K562 (cell line): ENCODE measurements around the gene EPOP. TPM values are rescaled to one million over a fixed set of nuclear protein-coding genes. Genes with fewer than 3 reads are reported as not detected.

Experiments used
- ASH1L ChIP-seq: fragments of 450-650 bp; IDR thresholded peaks from 2 replicates; pipeline ENCODE4 v1.6.1; 2018; ENCODE audit warnings: borderline replicate concordance, mild to moderate bottlenecking, low read depth; ENCODE audit not compliant: partially characterized antibody
- CXXC5 ChIP-seq: fragments of 250-450 bp; sonication (Bioruptor Pico); IDR thresholded peaks from 2 replicates; pipeline ENCODE4 v1.8.0; 2022; ENCODE audit warnings: inconsistent platforms, mild to moderate bottlenecking, moderate library complexity
- EZH2 ChIP-seq: IDR thresholded peaks from 2 replicates; pipeline ENCODE4 v1.6.1; 2012; ENCODE audit warnings: low read depth, mild to moderate bottlenecking, inconsistent platforms, low read length, borderline replicate concordance
- HDAC3 ChIP-seq: fragments of 450-650 bp; IDR thresholded peaks from 2 replicates; pipeline ENCODE4 v1.6.1; 2018; ENCODE audit warnings: borderline replicate concordance, mild to moderate bottlenecking, moderate library complexity; ENCODE audit not compliant: partially characterized antibody
- HDAC8 ChIP-seq: fragments of 450-650 bp; IDR thresholded peaks from 2 replicates; pipeline ENCODE4 v1.6.1; 2016; ENCODE audit warnings: mild to moderate bottlenecking, missing genetic modification characterization, moderate library complexity, missing compliant biosample characterization
- HDGF ChIP-seq: fragments of 450-650 bp; IDR thresholded peaks from 2 replicates; pipeline ENCODE4 v1.6.1; 2016
- IFI16 ChIP-seq: fragments of 250-450 bp; sonication (Bioruptor Pico); IDR thresholded peaks from 2 replicates; pipeline ENCODE4 v2.1.2; 2022; ENCODE audit warnings: mild to moderate bottlenecking, inconsistent platforms
- MECOM ChIP-seq: fragments of 250-450 bp; sonication (Bioruptor Pico); IDR thresholded peaks from 2 replicates; pipeline ENCODE4 v1.8.0; 2022; ENCODE audit warnings: inconsistent platforms
- NCOA4 ChIP-seq: fragments of 450-650 bp; IDR thresholded peaks from 2 replicates; pipeline ENCODE4 v1.6.1; 2018; ENCODE audit warnings: mild to moderate bottlenecking; ENCODE audit not compliant: partially characterized antibody
- PHB ChIP-seq: fragments of 250-450 bp; sonication (Bioruptor Pico); IDR thresholded peaks from 2 replicates; pipeline ENCODE4 v1.5.0; 2021
- POLR2B ChIP-seq: fragments of 450-650 bp; IDR thresholded peaks from 2 replicates; pipeline ENCODE4 v1.6.1; 2018; ENCODE audit warnings: low read depth; ENCODE audit not compliant: partially characterized antibody
- PTTG1 ChIP-seq: fragments of 450-650 bp; IDR thresholded peaks from 2 replicates; pipeline ENCODE4 v1.6.1; 2016; ENCODE audit warnings: low read depth, mild to moderate bottlenecking, missing genetic modification characterization, missing compliant biosample characterization
- RBM15 ChIP-seq: fragments of 200-400 bp; formaldehyde crosslinking; IDR thresholded peaks from 2 replicates; pipeline ENCODE4 v1.6.1; 2018; ENCODE audit warnings: mild to moderate bottlenecking, low read length, moderate library complexity; ENCODE audit not compliant: insufficient read depth
- RFX5 ChIP-seq: IDR thresholded peaks from 2 replicates; pipeline ENCODE4 v1.6.1; 2011; ENCODE audit warnings: low read depth, mild to moderate bottlenecking, improper control_type of control experiment, low read length
- SIX5 ChIP-seq, 2 experiments: IDR thresholded peaks; 2 replicates each; pipeline ENCODE4 v1.6.1; 2011; ENCODE audit warnings: low read length in 2 of 2, borderline replicate concordance in 1 of 2, low read depth in 1 of 2, mild to moderate bottlenecking in 1 of 2, moderate library complexity in 1 of 2; ENCODE audit not compliant: insufficient read depth in 1 of 2
- SOX6 ChIP-seq: fragments of 450-650 bp; IDR thresholded peaks from 2 replicates; pipeline ENCODE4 v1.6.1; 2014; ENCODE audit warnings: mild to moderate bottlenecking
- SREBF1 ChIP-seq: fragments of 150-350 bp; IDR thresholded peaks from 2 replicates; pipeline ENCODE4 v1.6.1; 2014; ENCODE audit warnings: antibody characterized with exemption, low read depth, low read length, borderline replicate concordance
- TCF7 ChIP-seq: sonication (generic); IDR thresholded peaks from 2 replicates; pipeline ENCODE4 v1.6.1; 2016; ENCODE audit warnings: antibody characterized with exemption, borderline replicate concordance
- XRCC3 ChIP-seq: fragments of 450-650 bp; IDR thresholded peaks from 2 replicates; pipeline ENCODE4 v1.6.1; 2017; ENCODE audit warnings: mild to moderate bottlenecking, moderate library complexity
- ZBTB17 ChIP-seq: fragments of 450-650 bp; formaldehyde crosslinking; IDR thresholded peaks from 2 replicates; pipeline ENCODE4 v1.4.0; 2020; ENCODE audit warnings: mild to moderate bottlenecking
- ZNF24 ChIP-seq: fragments of 450-650 bp; IDR thresholded peaks from 2 replicates; pipeline ENCODE4 v1.6.1; 2016
- ZNF445 ChIP-seq: fragments of 250-450 bp; sonication (Bioruptor Pico); IDR thresholded peaks from 2 replicates; pipeline ENCODE4 v1.4.0; 2020; ENCODE audit warnings: low read depth, mild to moderate bottlenecking, moderate library complexity
- ZNF75A ChIP-seq: fragments of 450-650 bp; formaldehyde crosslinking; IDR thresholded peaks from 2 replicates; pipeline ENCODE4 v1.4.0; 2020; ENCODE audit warnings: mild to moderate bottlenecking
- ZNF79 ChIP-seq: fragments of 250-450 bp; sonication (Bioruptor Pico); IDR thresholded peaks from 2 replicates; pipeline ENCODE4 v1.4.0; 2020; ENCODE audit warnings: low read depth, mild to moderate bottlenecking, moderate library complexity
- polyA plus RNA-seq, 8 experiments: library from polyadenylated mRNA; depleted of rRNA in 4 of 8; stranded (reverse) in 5 of 8; unstranded in 3 of 8; fragments of >200 nt; fragmentation: Nextera tagmentation in 2 of 8; fragmentation: Illumina TruSeq in 1 of 8; extraction: Ambion mirVana in 2 of 8; extraction: Trizol in 1 of 8; gene quantifications; 2 replicates each; pipeline versions ENCODE4 v1.2.1 to v1.2.3, GENCODE V29; 2011 to 2014; ENCODE audit warnings: inconsistent platforms in 1 of 8, missing spikeins in 1 of 8
- total RNA-seq, 7 experiments: library from RNA; depleted of rRNA in 6 of 7; stranded (reverse); fragments of >200 nt in 6 of 7; fragmentation: Illumina TruSeq in 2 of 7; extraction: Trizol in 2 of 7; gene quantifications; 2 replicates each; pipeline versions ENCODE4 v1.2.1 to v1.2.3, GENCODE V29; 2011 to 2021; ENCODE audit warnings: low replicate concordance in 1 of 7
- TF ChIP-seq, protein P1 (sequence below), 2 experiments: fragments of 450-650 bp; IDR thresholded peaks; 2 replicates each; pipeline ENCODE4 v1.6.1; 2018; ENCODE audit warnings: mild to moderate bottlenecking in 2 of 2, low read depth in 1 of 2; ENCODE audit not compliant: partially characterized antibody in 2 of 2
- TF ChIP-seq, protein P2 (sequence below): sonication (generic); formaldehyde crosslinking; IDR thresholded peaks from 2 replicates; pipeline ENCODE4 v1.9.0; 2022; ENCODE audit warnings: mild to moderate bottlenecking, missing genetic modification reagents

EPOP gene
- total and polyA plus RNA-seq, 9 of the 15 experiments (the other 6 are each of a cell fraction or from before 2014, with no cell fraction given): 0.41 to 10.6 (median 4.6) TPM

DNA sequence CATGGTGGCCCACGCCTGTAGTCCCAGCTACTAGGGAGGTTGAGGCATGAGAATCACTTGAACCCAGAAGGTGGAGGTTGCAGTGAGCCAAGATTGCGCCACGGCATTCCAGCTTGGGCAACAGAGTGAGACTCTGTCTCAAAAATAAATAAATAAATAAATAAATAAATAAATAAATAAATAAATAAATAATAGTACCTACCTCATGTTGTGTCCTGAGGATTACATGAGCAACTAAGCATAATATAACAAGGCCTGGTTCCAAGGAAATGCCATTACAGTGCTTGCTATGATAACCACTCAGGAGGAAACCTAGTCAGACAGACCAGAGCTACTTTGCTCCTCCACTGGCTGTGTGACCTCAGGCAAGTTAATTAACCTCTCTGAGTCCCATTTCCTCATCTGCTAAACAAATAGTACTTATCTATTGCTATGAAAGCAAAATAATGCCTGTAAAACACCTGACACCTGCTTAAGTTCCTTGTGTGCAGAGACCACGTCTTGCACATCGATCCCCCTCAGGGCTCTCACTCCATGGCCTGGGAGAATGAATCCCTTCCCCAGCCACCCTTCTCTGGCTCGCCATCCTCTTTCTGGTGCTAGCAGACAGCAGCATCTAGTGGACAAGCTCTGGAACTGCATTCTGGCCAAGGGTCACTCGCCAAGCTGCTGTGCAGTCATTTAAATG, 7.5 kb downstream of the EPOP start (continued):
- TF ChIP-seq HDAC8: no peak
- TF ChIP-seq HDGF: 0 out of 2 replicates have a peak, but pooled peaks have one; percentile 67
- TF ChIP-seq, protein P1, sequence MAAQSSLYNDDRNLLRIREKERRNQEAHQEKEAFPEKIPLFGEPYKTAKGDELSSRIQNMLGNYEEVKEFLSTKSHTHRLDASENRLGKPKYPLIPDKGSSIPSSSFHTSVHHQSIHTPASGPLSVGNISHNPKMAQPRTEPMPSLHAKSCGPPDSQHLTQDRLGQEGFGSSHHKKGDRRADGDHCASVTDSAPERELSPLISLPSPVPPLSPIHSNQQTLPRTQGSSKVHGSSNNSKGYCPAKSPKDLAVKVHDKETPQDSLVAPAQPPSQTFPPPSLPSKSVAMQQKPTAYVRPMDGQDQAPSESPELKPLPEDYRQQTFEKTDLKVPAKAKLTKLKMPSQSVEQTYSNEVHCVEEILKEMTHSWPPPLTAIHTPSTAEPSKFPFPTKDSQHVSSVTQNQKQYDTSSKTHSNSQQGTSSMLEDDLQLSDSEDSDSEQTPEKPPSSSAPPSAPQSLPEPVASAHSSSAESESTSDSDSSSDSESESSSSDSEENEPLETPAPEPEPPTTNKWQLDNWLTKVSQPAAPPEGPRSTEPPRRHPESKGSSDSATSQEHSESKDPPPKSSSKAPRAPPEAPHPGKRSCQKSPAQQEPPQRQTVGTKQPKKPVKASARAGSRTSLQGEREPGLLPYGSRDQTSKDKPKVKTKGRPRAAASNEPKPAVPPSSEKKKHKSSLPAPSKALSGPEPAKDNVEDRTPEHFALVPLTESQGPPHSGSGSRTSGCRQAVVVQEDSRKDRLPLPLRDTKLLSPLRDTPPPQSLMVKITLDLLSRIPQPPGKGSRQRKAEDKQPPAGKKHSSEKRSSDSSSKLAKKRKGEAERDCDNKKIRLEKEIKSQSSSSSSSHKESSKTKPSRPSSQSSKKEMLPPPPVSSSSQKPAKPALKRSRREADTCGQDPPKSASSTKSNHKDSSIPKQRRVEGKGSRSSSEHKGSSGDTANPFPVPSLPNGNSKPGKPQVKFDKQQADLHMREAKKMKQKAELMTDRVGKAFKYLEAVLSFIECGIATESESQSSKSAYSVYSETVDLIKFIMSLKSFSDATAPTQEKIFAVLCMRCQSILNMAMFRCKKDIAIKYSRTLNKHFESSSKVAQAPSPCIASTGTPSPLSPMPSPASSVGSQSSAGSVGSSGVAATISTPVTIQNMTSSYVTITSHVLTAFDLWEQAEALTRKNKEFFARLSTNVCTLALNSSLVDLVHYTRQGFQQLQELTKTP (IDR thresholded peaks at IDR 0.05; ENCODE audit: low read depth in 1 of 2, partially characterized antibody in 2 of 2): peak in 1 of 2 experiments; percentile 21
- TF ChIP-seq TCF7: no peak
- no peak for TF ChIP-seq ZNF79
- TF ChIP-seq CXXC5 (CRISPR knock-in tag): no peak
- no peak for TF ChIP-seq SOX6
- no peak for TF ChIP-seq SREBF1
- TF ChIP-seq PHB (CRISPR knock-in tag): no peak
- TF ChIP-seq RBM15: no peak
- TF ChIP-seq RFX5: no peak
- TF ChIP-seq IFI16 (CRISPR knock-in tag): no peak
- TF ChIP-seq ASH1L: no peak
- TF ChIP-seq POLR2B: no peak
- TF ChIP-seq MECOM (CRISPR knock-in tag): no peak
- no peak for TF ChIP-seq ZNF75A (CRISPR knock-in tag)
- TF ChIP-seq HDAC3: no peak
- no peak for TF ChIP-seq EZH2
- TF ChIP-seq ZBTB17: no peak
- TF ChIP-seq, protein P2, sequence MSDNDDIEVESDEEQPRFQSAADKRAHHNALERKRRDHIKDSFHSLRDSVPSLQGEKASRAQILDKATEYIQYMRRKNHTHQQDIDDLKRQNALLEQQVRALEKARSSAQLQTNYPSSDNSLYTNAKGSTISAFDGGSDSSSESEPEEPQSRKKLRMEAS: no peak
- TF ChIP-seq NCOA4: no peak
- TF ChIP-seq SIX5 (IDR thresholded peaks at IDR 0.05; ENCODE audit: borderline replicate concordance in 1 of 2, insufficient read depth in 1 of 2, low read depth in 1 of 2, low read length in 2 of 2): no peak
- no peak for TF ChIP-seq PTTG1 (tag)
- TF ChIP-seq ZNF445 (CRISPR knock-in tag): no peak
- 0 out of 2 replicates have a peak, but pooled peaks have one; percentile 21 for TF ChIP-seq ZNF24
- TF ChIP-seq XRCC3: no peak
